Endothelial cell of umbilical vein (primary cell): ENCODE measurements around the gene TBCE.

ENCODE experiments used
- CTCF ChIP-seq, 2 donors: IDR thresholded peaks; 1 replicate in 1 of 2; 2 replicates in 1 of 2; pipeline ENCODE4 v1.5.1; 2011; ENCODE audit warnings: low read length in 2 of 2, mild to moderate bottlenecking in 2 of 2, moderate library complexity in 2 of 2, control low read depth in 1 of 2, inconsistent platforms in 1 of 2, low read depth in 1 of 2; ENCODE audit not compliant: insufficient read depth in 1 of 2; ENCODE audit errors: extremely low read depth in 1 of 2
- FOS ChIP-seq: IDR thresholded peaks from 2 replicates; pipeline ENCODE4 v1.6.1; 2011; ENCODE audit warnings: mild to moderate bottlenecking, low read length, moderate library complexity, borderline replicate concordance; ENCODE audit not compliant: insufficient read depth
- POLR2A ChIP-seq: IDR thresholded peaks from 2 replicates; pipeline ENCODE4 v1.6.1; 2012; ENCODE audit warnings: low read depth, mild to moderate bottlenecking, control low read depth, low read length

DNA sequence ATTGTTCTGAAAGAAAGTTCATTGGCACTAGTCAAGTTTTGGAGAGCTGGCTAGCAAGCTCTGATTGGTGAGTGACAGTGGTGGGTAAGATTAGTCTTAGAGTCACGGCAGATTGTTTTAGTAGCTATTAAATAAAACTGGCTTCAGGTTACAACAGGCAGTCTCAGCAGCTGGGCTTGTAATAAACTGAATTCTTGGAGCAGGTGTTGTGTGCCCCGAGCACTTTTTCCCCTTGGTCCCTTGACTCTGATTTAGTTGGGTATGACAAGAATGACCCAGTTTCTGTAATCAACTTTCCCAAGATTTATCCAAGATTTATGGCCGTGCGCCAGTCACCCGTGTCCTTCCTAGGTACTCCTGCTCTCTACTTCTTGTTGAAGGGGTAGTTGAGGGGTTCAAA, 40.2 kb downstream of the TBCE start:
- TF ChIP-seq CTCF (IDR thresholded peaks at IDR 0.05; ENCODE audit: extremely low read depth in 1 of 2, insufficient read depth in 1 of 2, low read depth in 1 of 2, low read length in 2 of 2) (no peak), FOS (no peak), POLR2A (no peak)
